Left renal cortex interstitium (tissue), 4 donors: ENCODE results near the gene SUPT20H. TPM values are rescaled to one million over a fixed set of nuclear protein-coding genes. Genes with fewer than 3 reads are reported as not detected.

ENCODE experiments used
- DNase-seq, 4 donors: peaks; one replicate each; pipeline ENCODE4 v3.0.0-alpha.2; 2013; ENCODE audit warnings: low read depth in 4 of 4, low spot score in 2 of 4, missing footprints in 1 of 4
- polyA plus RNA-seq, 4 donors: library from polyadenylated mRNA; unstranded; fragments of 120-200 nt; gene quantifications; one replicate each; pipeline ENCODE4 v1.2.1, GENCODE V29; 2013; ENCODE audit not compliant: insufficient read length in 4 of 4

Gene SUPT20H
- polyA plus RNA-seq: 100 to 1,000 TPM in 2 of 4 donors, 10 to 100 TPM in 2; 74.1 to 125 (median 103) TPM

- DNase-seq: peak; percentile 78 to 95 (median 86)
These were observed at the start of gene SUPT20H for GRCh38 chr13:37058910-37059847. TSS of gene SUPT20H (minus strand) at chr13:37059688. CDS start at chr13:37051490, 8,198 bp downstream.

GRCh38 chr13:37109051-37109678 is 49.7 kb upstream of the SUPT20H start:
- peak in 2 of 4 donors; percentile 22 to 38 for DNase-seq

GRCh38 chr13:37107868-37108267 is 48.4 kb upstream of the SUPT20H start:
- DNase-seq: no peak

GRCh38 chr13:37107456-37107855 is 48.0 kb upstream of the SUPT20H start:
- DNase-seq: no peak

- no peak for DNase-seq
These were observed 47.2 kb upstream of the SUPT20H start for GRCh38 chr13:37106642-37107041.

- DNase-seq: no peak
These were observed 45.8 kb upstream of the SUPT20H start, which contains the start of gene CSNK1A1L for GRCh38 chr13:37105251-37105714. TSS of gene CSNK1A1L (minus strand) at chr13:37105664. CDS start at chr13:37105256, 408 bp downstream.

GRCh38 chr13:37102896-37103295 is 43.4 kb upstream of the SUPT20H start:
- DNase-seq: no peak

- DNase-seq: no peak
These were observed 41.7 kb upstream of the SUPT20H start for GRCh38 chr13:37101201-37101600.

GRCh38 chr13:37100731-37101130 is 41.2 kb upstream of the SUPT20H start:
- DNase-seq: no peak

- no peak for DNase-seq
These were observed 37.6 kb upstream of the SUPT20H start for GRCh38 chr13:37097076-37097475.

- no peak for DNase-seq
These were observed 35.4 kb upstream of the SUPT20H start for GRCh38 chr13:37094840-37095239.

- no peak for DNase-seq
These were observed 34.6 kb upstream of the SUPT20H start for GRCh38 chr13:37094099-37094498.

- no peak for DNase-seq
These were observed 32.3 kb upstream of the SUPT20H start for GRCh38 chr13:37091835-37092234.

GRCh38 chr13:37090912-37091311 is 31.4 kb upstream of the SUPT20H start:
- DNase-seq: no peak

- DNase-seq: no peak
These were observed 30.0 kb upstream of the SUPT20H start for GRCh38 chr13:37089495-37089894.

- no peak for DNase-seq
These were observed 28.0 kb upstream of the SUPT20H start for GRCh38 chr13:37087486-37087885.

GRCh38 chr13:37085606-37086005 is 26.1 kb upstream of the SUPT20H start:
- no peak for DNase-seq

- no peak for DNase-seq
These were observed 17.3 kb upstream of the SUPT20H start for GRCh38 chr13:37076818-37077217.

- no peak for DNase-seq
These were observed 15.7 kb upstream of the SUPT20H start for GRCh38 chr13:37075164-37075563.

- no peak for DNase-seq
These were observed 15.2 kb upstream of the SUPT20H start for GRCh38 chr13:37074703-37075102.

- DNase-seq: no peak
These were observed 12.5 kb upstream of the SUPT20H start for GRCh38 chr13:37072024-37072423.
